Stimulated activated CD4-positive, alpha-beta T cell treated with anti-CD3 and anti-CD28 coated beads, TNF-alpha, amount 100 ng/mL, for 48 hours (primary cell): Measurements from ENCODE around the gene SEPHS2.
A peak's percentile ranks its signal among the peaks of the same experiment; 100 is the strongest.
"Not testable (repeated sequence)": the region's sequence is repeated elsewhere in the genome, so short reads cannot be mapped to it uniquely, and the experiment has no call there.

Experiments used
- DNase-seq, 3 donors: peaks; one replicate each; pipeline ENCODE4 v3.0.0-alpha.2; 2020; ENCODE audit warnings: low read depth in 3 of 3

Gene SEPHS2, protein sequence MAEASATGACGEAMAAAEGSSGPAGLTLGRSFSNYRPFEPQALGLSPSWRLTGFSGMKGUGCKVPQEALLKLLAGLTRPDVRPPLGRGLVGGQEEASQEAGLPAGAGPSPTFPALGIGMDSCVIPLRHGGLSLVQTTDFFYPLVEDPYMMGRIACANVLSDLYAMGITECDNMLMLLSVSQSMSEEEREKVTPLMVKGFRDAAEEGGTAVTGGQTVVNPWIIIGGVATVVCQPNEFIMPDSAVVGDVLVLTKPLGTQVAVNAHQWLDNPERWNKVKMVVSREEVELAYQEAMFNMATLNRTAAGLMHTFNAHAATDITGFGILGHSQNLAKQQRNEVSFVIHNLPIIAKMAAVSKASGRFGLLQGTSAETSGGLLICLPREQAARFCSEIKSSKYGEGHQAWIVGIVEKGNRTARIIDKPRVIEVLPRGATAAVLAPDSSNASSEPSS

DNA sequence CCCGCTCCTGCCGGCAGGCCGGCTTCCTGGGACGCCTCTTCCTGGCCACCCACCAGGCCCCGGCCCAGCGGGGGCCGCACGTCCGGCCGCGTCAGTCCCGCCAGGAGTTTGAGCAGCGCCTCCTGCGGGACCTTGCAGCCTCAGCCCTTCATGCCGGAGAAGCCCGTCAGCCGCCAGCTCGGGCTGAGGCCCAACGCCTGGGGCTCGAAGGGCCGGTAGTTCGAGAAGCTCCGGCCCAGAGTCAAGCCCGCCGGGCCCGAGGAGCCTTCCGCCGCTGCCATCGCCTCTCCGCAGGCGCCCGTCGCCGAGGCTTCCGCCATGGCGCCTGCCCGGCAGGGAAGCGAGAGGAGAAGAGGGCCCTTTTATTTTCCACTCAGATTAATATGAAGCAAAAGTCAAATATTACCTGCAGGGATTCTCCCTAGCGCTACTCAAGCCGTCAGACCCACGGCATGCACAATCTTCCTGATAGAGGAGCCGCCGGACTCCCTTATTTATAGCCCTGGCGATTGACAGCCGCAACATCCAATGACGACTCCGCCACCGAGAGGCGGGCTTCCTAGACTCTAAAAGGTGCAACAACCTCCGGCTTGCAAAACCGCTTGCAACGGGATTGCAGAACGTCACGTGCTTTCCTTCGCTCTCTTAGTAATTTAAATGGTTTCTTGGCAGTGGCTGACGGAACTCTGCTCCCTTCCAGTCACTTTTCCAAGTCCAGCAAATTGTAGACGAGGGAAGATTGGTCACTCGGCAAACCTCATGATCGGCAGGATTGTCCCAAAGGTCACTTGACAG is at the start of gene SEPHS2:
Gene SEPHS2, minus strand, starts transcription at position 467 of the 795 bp plus-strand sequence. Its CDS starts 147 bp downstream, at position 320.
- peak; percentile 87 to 96 (median 94) for DNase-seq

DNA sequence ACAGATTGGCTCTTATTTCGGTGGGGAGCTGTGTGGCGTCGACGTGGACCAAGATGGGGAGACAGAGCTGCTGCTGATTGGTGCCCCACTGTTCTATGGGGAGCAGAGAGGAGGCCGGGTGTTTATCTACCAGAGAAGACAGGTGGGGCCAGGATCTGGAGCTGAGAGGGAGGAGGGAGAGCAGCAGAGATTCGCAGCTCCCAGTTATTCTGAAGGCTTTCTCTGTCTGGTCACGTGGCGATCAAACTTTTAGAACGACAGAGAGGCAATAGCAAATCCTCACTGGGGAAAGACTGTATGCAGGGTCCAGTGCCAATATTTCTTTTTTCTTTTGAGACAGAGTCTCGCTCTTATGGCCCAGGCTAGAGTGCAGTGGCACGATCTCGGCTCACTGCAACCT is 49.0 kb upstream of the SEPHS2 start:
- no peak for DNase-seq

DNA sequence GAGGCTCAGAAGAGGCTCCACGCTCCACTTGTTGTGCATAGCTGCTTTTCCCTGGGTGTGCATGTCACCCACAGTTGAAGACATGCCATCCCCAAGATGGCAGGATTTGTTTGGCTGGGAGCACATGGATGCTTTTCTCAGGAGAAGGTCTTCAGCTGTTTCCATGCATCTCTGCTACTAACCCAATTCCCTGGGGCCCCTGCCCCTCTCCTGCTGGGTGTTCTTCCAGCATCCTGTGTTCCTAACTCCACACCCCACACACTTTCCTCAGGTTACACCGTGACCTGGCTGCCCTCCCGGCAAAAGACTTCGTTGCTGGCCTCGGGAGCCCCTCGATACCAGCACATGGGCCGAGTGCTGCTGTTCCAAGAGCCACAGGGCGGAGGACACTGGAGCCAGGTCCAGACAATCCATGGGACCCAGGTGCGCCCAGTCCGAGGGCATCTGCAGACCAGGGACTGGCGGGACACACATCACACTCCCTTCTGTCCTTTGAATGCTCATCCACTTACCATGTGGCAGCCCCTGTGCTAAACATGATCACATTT is 48.3 kb upstream of the SEPHS2 start:
- DNase-seq = no peak

DNA sequence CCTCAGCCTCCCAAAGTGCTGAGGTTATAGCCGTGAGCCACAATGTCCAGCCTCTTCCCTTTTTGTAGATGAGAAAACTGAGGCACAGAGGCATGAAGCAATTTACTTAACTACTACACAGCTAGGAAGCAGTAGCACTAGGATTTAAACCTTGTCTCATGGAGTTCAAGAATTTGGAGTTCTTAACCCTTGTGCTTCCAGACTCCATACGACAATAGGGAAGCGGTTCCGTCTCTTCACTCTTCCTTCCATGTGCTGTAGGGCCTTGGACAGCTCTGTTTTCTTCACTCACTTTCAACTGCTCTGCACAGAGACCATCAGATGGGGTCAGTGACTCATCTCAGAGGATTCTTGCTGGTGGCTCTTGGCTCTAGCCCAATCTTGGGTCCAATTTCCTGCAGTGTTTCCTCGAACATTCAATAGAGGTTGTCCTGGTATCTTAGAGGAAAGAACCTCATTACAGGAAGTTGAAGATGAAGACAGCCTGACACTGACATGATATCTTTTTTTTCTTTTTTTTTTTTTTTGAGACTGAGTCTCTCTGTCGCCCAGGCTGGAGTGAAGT is 46.2 kb upstream of the SEPHS2 start:
- peak in 1 of 3 donors; percentile 9 for DNase-seq

DNA sequence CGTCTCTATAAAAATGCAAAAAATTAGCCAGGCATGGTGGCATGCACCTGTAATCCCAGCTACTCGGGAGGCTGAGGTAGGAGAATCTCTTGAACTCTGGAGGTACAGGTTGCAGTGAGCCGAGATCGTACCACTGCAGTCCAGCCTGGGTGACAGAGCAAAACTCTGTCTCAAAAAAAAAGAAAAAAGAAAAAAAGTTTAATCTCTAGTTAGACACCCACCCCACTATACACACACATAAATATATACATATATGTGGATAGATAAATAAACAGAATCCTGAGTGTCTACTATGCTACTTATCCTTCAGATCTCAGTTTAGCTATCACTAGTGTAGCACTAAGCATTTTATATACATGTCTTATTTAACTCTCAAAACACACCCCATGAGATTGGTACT is 45.6 kb upstream of the SEPHS2 start:
- no peak for DNase-seq

DNA sequence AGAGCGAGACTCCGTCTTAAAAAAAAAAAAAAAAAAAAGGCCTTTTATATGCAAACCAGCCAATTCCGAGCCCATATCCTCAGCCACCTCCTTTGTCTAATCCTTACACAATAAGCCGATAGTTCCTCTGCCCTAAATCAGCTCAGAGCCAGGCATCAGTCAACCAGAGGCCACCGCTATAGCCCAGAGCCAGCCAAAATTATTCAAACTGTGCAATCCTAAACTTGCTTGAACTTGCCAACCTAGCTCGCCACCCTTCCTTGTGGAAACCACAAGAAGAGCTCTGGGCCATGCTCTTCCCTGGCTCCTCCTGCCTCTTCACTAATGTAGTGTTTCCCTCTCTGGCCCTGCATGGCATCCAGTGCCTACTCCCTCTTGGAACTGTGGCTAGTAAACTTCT is 44.5 kb upstream of the SEPHS2 start:
- DNase-seq = no peak

DNA sequence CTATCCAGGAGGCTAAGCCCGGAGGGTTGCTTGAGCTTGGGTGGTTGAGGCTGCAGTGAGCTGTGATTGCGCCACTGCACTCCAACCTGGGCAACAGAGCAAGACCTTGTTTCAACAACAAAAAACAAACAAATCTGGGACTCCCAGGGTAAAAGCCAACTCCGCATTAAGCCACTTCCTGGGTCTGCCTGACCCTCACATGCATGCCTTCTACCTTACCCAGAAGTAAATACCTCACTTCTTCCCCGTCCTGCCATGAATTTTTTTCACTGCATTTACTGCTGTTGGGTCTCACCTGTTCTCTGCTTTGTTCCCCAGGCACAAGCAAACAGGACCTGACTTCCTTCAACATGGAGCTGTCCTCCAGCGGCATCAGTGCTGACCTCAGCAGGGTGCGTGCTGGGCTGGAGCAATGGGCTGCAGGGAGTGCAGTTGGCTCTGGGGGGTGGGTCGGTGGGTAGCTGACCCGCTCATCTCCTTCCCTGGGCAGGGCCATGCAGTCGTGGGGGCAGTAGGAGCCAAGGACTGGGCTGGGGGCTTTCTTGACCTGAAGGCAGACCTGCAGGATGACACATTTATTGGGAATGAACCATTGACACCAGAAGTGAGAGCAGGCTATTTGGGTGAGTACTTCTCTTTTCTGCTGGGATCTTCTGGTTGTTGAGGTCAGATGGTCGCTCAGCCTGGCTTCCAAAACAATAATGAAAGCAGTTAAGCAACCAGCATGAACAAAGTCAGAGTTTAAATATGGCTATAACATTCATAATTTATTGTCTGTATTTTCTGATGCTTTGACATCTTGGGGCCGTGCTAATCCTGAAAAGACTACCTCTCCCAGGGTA is 43.3 kb upstream of the SEPHS2 start:
- no peak for DNase-seq

DNA sequence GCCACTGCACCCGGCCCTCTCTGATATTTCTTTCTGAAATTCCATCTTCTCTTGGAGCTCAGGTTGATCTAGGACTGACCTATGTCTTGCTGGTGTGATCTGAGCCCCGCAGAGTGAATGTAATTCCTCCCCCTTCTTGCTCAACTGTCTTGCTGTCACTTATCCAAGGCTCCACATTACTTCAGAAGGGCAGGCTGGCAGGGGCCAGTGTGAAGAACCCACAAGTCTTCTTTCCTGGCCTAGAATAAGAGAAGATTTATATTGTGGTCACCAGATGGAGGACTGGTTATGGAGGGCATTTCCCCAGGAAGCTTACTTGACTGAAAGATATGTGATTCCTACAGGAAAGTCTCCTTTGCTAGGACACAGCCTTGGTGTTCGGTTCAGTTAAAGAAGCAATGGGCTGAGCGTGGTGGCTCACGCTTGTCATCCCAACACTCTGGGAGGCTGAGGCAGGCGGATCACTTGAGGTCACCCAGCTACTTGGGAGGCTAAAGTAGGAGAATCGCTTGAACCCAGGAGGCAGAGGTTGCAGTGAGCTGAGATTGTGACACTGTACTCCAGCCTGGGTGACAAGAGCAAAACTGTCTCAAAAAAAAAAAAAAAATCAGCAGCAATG is 40.3 kb upstream of the SEPHS2 start:
- DNase-seq = no peak

DNA sequence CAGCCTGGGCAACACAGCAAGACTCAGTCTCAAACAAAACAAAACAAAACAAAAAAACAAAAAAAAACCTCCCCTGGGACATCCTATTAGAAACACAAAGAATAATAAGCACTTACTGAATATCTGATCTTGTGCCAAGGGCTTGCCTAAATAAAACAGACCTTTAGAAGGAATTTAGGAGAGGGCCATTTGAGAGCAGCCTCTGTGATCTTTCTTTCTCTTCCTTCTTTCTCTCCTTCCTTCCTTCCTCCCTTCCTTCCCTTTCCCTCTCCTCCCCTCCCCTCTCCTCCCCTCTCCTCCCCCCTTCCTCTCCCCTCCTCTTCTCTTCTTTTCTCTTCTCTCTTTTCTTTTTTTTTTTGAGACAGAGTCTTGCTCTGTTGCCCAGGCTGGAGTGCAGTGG is 39.2 kb upstream of the SEPHS2 start:
- no peak for DNase-seq

DNA sequence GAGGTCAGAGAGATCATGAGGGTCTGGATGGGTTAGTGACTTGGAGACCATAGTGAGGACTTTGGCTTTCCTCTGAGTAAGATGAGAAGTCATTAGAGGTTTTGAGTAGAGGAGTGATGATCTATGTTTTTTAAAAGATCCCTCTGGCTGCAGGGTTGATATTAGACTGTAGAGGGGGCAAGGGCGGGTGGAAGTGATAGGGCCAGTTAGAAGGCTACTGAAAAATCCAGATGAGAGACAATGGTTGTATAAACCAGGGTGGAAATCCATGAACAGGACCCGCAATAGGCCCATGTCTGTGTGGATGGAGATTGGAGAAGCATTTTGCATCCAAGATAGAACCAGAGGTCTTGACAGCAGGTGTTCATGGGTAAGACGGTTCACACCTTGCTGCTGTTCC is 36.7 kb upstream of the SEPHS2 start:
- DNase-seq = no peak

DNA sequence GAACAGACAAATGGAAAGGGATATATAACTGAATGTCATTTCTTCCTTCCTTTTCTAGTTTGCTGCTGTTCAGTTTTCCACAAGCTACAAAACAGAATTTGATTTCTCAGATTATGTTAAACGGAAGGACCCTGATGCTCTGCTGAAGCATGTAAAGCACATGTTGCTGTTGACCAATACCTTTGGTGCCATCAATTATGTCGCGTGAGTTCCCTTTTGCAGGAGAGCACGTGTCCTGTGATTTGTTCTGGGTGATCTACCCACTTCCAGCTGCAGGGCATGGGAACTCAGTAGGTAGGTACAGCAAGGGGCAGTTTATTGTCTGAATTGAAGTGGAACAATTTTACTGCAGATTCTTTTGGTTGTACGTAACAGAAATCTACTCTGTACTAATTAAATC is 35.7 kb upstream of the SEPHS2 start:
- DNase-seq = no peak

DNA sequence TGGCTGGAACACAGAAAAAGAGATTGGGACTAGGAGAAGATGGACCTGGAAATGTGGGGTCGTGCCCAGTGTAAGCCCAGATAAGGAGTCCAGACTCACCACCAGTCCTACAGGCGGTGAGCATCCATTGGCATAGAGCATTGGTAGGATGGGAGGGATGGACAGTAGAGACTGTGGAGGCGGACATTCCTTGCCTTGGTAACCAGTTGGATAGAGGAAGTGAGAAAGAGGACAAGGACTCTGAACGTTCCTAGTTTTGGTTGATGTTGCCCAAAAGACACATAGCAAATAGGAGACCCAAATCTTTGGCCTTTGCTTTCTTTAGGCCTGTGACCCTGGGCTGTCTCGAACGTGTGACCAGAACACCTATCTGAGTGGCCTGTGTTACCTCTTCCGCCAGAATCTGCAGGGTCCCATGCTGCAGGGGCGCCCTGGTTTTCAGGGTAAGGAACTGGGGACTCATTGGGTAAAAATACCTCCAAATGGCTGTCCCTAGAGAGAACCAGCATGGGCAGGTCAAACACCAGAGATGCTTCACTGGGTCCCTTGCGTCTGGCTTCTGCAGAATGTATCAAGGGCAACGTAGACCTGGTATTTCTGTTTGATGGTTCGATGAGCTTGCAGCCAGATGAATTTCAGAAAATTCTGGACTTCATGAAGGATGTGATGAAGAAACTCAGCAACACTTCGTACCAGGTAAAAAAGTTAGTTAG is 33.2 kb upstream of the SEPHS2 start:
- no peak for DNase-seq

DNA sequence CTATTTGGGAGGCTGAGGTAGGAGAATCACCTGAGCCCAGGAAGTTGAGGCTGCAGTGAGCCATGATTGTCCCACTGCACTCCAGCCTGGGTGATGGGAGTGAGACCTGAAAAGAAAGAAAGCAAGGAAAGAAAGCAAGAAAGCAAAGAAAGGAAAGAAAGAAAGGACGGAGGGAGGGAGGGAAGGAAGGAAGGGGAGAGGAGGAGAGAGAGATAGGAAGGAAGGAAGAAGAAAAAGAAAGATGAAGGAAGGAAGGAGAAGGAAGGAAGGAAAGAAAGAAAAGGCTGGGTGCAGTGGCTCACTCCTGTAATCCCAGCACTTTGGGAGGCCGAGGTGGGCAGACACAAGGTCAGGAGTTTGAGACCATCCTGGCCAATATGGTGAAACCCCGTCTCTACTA is 32.1 kb upstream of the SEPHS2 start:
- not testable (repeated sequence) for DNase-seq

DNA sequence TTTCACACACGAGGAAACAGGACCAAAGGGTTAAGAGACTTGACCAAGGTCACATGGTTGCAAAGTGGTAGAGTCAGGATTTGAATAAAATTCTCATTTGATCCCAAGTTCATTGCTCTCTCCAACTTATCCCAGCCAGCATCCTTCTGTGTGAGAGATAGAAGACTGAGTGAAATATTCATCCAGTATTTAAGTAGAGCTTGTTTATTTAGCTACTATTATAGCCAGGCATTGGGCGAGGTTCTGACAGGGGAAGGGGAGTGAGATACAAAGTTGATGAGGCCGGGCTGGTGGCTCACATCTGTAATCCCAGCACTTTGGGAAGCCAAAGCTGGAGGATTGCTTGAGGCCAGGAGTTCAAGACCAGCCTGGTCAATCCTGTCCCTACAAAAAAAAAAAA is 31.3 kb upstream of the SEPHS2 start:
- DNase-seq = no peak

DNA sequence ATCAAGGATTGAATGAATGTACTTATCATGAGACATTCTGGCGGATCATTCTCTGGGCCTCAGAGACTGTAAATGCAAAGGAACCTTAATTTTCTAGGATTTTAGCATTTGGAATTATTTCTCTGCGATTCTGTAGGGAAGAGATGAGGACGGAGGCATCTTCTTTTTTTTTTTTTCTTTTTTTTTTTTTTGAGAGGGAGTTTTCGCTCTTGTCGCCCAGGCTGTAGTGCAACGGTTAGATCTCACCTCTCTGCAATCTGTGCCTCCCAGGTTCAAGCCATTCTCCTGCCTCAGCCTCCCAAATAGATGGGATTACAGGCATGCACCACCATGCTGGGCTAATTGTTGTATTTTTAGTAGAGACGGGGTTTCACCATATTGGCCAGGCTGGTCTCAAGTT is 29.0 kb upstream of the SEPHS2 start:
- no peak for DNase-seq

DNA sequence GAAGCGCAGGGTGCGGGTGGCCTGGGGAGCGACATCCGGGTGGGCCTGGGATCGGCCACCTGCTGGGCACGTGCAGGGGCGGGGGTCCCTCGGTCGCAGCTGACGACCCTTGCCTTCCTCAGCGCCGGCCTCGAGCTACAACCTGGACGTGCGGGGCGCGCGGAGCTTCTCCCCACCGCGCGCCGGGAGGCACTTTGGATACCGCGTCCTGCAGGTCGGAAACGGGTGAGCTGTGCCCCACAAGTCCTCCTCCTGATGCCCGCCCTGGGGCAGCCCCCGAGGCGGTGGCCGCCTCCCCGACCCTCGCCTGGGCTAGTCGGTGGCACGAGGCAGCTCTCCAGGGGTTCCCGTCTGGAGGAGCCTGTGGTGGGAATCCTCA is 28.4 kb upstream of the SEPHS2 start:
- no peak for DNase-seq

DNA sequence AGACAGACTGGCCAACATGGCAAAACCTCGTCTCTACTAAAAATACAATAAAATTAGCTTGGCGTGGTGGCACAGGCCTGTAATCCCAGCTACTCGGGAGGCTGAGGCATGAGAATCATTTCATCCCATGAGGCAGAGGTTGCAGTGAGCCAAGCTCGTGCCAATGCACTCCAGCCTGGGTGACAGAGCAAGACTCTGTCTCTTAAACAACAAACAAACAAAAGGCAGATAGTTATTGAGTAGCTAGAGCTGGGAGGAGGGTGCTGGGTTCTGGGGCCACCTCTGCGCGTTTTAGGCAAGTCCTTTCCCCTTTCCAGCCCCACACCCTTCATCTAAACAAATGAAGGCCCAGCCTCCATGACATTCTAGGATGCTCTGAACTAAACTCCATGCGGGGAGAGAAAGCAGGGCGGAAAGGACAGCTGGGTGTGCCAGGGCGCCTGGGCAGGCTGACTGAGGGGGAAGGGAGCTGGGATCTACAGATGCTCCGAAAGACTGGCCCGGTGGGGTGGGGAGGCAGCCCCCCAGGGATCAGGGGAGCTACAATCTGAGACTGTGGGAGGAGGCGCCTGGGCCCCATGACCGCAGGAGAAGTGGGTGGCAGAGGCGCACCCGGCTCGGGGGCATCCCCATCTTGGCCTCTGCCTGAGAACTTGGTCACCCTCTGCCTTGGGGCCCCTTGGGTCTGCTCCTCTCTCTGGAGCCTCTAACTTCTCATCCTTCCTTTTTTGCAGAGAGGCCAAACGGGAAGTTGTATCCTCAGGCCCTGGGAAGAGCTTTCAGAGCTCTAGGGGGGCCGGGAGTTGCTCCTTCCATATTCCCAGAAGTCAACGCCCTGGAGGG is 27.8 kb upstream of the SEPHS2 start:
- DNase-seq = peak in 1 of 3 donors; percentile 63

DNA sequence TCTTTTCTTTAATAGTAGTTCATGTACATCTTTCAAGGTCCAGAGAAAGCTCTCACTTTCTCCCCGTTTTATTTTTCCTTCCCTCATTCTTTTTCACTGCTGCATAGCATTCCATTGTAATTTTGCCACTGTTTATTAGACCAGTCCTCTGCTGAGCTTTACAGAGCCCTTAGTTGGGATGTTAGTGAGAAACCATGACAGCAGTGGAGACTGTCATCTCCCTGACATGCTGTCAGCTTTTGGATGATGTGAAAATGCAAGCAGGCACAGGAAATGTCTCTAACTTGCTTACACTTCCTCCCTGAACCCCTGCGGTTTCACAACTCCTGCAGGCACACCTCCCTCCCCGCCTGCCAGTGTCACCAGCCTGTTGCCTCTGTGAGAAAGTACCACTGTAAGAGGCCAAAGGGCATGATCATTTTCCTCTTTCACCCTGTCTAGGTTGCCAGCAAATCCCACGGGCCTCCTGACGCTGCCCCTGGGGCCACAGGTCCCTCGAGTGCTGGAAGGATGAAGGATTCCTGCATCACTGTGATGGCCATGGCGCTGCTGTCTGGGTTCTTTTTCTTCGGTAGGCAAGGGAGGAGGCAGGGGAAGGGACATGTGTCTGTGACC is 26.8 kb upstream of the SEPHS2 start, which contains the start of gene ITGAL:
Gene ITGAL, plus strand, starts transcription at position 415 of the 615 bp plus-strand sequence. Its CDS starts 96 bp downstream, at position 511.
- peak; percentile 69 to 77 (median 76) for DNase-seq

DNA sequence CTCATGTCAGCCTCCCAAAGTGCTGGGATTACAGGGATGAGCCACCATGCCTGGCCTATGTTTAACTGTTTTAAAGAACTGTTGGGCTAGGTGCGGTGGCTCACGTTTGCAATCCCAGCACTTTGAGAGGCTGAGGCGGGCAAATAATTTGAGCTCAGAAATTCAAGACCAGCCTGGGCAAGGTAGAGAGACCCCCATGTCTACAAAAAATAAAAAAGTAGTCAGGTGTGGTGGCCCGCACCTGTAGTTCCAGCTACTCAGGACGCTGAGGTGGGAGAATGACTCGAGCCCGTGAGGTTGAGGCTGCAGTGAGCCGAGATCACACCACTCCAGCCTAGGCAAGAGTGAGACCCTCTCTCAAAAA is 24.9 kb upstream of the SEPHS2 start:
- DNase-seq = no peak
